ENCODE measurements around the gene TMA7B. TPM values are rescaled to one million over a fixed set of nuclear protein-coding genes. Genes with fewer than 3 reads are reported as not detected.

Gene TMA7B
- total RNA-seq, result not detected in 2 replicates
- not detected for polyA plus RNA-seq (2012)

DNA sequence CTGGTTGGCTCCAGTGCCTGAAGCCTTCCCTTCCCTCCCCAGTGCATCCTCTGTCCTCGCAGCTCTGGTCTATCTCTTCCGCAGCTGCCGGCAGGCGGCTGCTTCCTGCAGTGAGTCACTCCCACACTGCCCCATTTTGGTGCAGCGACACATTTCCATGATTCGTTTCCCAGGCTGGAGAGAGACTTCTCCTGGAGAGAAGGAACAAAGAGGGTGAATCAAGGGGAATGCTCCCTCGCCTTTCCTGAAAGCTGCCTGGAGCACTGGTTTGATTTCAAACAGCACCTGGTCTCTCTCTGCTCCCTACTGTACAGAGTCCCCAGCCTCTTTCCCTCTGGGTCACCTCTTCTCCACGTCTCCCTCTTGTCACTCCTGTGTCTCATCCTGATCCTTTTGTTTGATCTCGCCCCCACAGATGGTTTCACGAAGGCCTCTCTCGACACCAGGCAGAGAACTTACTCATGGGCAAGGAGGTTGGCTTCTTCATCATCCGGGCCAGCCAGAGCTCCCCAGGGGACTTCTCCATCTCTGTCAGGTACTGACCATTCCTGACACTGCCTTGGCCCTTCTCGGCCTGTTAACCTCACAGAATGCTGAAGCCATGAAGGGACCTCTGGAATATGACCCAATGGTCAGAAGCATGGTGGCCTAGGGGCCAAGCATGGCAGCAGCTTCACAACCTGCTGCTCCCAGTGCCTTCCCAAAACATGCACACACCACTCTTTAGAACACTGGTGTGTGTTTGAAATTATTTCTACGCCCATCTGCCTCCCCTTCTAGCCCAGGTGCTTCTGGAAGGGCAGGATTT is at the start of gene TMA7B:
Gene TMA7B (plus strand): TSS at position 758 of the 808 bp plus-strand sequence. CDS start 3,978 bp downstream, outside the sequence.
- DNase-seq (ENCODE audit: low read depth), result peak; percentile 50

DNA sequence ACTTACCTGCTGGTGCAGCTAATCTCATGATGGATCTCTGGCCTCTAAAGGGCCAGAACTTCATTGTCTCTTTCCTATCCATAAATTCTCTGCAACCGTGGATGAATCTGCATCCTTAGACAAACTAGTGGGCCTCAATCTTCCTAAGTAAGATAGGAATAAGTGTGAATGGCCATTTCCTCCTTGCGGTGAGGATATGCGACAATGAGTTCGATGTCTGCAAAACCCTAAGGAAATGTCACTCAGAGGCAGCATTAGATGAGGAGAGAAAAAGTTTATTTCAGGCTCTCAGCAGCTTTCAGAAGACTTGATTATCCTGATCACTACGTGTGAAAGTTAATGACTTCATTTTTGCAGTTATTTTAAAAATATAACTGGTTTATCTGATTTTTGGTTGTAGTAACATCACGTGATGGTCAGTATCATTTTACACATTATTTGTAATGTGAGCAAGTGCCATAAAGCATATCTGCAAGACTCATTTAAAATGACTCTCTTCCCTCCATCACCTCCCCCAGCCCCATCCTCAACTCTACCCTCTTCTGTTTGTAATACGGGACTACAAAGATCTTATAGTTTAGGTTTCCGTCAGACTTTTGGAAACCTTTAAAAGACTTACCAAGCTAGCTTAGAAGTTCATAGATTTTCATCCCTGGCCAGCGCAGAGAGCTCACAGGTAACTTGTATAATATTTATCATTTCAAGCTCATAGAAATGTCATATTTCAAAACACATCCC is 49.2 kb upstream of the TMA7B start:
- DNase-seq (ENCODE audit: low read depth), result no peak

- no peak for DNase-seq (ENCODE audit: low read depth)
These were observed 46.9 kb upstream of the TMA7B start for GRCh38 chr22:39913321-39913720.

DNA sequence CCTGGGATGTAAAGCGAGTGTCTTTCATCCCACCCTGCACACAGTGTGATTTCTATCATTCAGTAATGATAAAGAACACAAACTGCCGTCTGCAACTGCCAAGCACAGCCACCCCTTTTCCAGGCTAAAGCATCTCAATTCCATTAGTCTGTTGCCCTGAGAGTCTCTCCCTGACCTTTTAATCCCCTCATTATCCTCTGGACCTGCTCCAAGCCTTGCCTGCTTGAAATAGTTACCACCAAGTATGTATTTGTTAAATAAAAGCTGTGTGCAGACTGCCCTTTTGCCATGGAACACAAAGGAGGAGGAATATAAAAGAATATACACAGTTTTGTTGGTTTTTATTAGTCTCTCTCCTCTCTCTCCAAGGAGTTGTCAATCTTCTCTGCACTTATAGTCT is 46.3 kb upstream of the TMA7B start:
- no peak for DNase-seq (ENCODE audit: low read depth)

- no peak for DNase-seq (ENCODE audit: low read depth)
These were observed 45.6 kb upstream of the TMA7B start for GRCh38 chr22:39914584-39914983.

DNA sequence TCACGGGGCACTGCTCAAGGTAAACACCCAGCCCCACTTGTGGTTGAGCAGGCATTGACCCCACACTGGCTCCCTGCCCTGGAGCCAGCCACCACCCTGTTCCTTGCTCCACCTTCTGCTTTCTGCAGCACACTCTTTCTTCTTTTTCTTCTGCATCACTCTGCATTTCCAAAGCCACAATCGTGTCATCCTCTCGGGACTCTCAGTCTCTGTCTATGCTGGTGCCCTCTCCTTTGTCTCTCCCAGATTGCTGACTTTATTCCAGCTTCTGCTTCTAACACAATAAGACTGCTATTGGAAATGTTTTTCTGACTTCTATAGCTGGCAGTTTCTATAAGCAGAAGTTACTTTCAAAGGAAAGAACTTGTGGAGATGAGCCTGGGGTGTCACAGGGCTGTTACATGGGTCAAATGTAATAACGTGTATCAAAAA is 44.9 kb upstream of the TMA7B start:
- DNase-seq (ENCODE audit: low read depth), result no peak

DNA sequence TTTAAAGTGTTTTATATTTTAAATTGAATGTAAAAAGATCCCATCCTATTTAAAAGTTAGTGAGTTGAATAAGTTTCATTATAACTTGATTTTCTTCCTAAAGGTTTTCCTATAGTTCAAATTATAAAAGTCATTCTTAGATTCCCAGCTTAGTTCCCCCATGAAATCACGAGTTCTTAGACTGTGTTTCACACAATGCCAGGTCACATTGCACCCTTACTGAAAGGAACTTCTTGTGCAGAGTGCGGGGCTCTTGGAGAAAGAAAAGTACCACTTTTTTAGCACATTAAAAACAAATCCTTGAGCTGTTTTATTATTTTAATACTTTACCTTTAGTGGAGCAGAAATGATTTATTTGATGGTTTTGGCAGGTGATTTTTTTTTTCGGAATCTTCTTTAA is 43.7 kb upstream of the TMA7B start:
- DNase-seq (ENCODE audit: low read depth), result no peak

DNA sequence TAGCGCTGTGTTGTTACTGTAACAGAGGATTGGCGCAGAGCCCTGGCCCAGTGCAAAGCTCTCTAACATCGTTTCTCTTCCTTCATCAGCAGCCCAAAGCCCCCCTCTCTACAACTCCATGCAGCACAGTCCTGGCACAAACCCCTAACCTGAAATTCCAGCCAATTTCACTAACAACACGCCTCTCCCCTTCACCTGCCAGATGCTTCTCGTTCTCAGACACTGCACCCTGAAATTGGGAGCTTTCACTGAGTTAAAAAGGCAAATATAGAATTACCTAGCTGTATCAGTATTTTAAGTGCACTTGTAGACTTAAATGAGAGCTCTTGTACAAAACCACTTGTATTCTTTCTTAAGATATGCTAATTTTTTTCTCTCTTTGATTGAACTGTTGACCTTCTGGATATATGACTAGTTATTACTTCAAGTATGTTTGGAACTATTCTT is 43.0 kb upstream of the TMA7B start:
- DNase-seq (ENCODE audit: low read depth), result no peak

GRCh38 chr22:39917776-39918495 is 42.3 kb upstream of the TMA7B start:
- DNase-seq (ENCODE audit: low read depth), result no peak

DNA sequence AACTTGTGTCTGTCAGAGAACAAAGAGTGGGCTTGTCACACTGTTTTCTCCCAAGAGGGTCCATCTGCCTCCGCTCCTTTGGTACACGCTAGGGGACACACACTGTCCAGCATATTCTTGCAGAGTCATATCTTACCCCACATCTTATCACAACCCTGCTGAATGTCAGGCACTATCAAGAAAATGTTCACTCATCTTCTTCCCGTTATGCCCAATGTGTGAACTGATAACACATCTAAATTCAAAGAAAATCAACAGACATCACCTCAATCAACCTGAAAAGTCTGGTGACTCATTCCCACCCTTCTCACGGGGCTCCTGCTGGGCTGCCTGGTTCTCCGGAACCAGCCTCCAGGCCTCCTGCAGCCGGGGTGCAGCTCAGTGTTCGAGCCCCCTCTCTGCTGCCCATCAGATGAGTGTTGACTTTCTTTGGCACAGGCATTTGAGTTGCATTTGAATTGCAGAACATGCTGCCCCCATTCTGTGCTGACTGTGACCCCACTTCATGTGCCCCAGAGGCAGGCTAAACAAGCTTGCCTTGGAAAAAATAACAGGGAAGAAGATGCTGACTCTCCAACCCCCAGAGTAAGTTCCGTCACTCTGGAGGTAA is 40.0 kb upstream of the TMA7B start:
- DNase-seq (ENCODE audit: low read depth), result no peak

- DNase-seq (ENCODE audit: low read depth), result no peak
These were observed 36.5 kb upstream of the TMA7B start for GRCh38 chr22:39923696-39924095.

DNA sequence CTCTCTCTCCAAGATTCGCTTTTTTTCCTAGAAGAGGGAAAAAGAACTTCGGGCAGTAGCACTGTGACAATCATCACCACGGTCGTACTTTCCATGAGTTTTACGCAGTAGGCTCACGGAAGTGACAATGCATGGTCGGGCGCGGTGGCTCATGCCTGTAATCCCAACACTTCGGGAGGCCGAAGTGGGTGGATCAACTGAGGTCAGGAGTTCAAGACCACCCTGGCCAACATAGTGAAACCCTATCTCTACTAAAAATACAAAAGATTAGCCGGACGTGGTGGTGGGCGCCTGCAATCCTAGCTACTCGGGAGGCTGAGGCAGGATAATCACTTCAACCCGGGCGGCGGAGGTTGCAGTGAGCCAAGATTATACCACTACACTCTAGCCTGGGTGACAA is 35.9 kb upstream of the TMA7B start:
- no peak for DNase-seq (ENCODE audit: low read depth)

- no peak for DNase-seq (ENCODE audit: low read depth)
These were observed 34.9 kb upstream of the TMA7B start for GRCh38 chr22:39925273-39925672.

- DNase-seq (ENCODE audit: low read depth), result no peak
These were observed 34.1 kb upstream of the TMA7B start for GRCh38 chr22:39925909-39926679.

GRCh38 chr22:39926753-39927152 is 33.4 kb upstream of the TMA7B start:
- no peak for DNase-seq (ENCODE audit: low read depth)

DNA sequence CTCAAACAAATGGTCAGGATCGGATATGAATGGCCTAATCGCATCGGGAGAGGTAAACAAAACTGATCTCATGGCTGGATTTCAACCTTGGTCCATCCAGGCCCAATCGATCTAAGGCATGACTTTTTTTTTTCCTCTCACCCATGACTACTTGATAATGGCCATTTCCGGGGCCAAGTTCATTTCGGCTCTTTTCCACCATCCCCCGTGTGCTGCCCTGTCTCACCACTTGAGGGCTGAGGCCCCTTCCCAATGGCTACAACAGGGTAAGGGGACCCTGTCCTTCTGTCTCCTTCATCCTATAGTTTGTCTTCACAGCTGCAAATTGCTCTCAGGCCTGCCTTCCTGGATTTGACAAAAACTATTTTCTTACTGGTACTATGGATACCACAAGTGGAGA is 32.7 kb upstream of the TMA7B start:
- DNase-seq (ENCODE audit: low read depth), result no peak

DNA sequence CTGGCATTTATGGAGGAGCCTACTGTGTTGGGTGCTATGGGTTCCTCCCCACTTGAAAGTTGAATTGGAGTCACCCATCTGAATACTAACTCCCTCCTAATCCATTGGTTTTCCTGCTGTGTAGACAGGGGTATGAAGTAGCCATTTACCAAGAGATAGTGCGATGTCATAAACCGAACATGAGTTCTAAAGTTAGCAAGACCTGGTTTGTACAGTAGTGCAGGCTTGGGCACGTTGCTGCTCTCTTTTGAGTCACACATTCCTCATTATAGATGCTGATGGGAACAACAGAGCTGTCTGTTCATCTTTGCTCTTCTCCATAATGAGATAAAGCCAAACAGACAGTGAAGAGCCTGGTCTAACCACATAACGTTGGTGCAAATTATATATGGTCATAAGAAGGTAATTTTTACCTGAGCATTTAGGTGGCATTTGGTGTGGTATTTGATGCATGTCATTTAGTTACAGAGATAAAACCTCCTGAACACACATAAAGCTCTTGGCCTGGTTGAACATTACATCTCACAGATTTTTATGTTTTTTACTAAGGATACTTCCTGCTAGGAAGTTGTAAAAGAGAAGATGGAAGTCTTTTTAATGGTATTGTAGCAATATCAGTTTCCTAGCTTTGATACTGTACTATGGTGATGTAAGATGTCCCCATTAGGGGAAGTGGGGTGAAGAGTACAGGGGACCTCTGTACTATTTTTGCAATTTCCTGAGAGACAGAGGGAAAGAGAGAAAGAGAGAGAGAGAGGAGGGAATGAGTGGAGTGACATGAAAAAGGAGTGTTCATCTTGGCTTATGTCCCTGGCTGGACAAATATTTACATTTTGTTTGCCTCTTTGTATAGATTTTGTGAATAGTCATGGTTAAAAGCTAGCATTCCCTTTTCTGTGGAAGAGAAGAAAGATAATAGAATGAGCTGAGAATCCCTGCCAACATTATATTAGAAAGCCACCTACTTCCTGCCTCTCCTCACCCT is 31.4 kb upstream of the TMA7B start:
- DNase-seq (ENCODE audit: low read depth), result no peak

- DNase-seq (ENCODE audit: low read depth), result no peak
These were observed 28.9 kb upstream of the TMA7B start for GRCh38 chr22:39931251-39931650.

- no peak for DNase-seq (ENCODE audit: low read depth)
These were observed 28.0 kb upstream of the TMA7B start for GRCh38 chr22:39932166-39932565.
